ENCODE data around the gene VTI1A.

The VTI1A gene

DNA sequence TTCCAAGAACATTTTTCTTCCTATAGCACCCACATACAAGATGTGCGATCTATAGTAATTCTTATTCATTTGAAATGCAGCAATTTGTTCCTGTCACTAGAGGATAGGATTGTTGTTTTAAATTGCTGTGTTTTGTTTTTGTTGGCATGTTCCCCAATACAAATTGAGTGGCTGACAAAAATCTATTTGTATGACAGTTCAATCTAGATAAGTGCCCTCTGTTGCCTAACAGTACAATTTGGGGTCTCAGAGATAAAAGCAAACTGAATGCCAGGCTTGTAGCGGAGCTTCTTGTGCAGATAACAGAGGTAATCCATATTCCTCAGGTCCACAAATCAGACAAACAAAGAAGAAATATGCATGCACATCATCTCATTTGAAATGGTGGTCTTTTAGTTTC lies 68.8 kb downstream of the VTI1A start:
- no peak for TF ChIP-seq CTCF (conservative IDR thresholded peaks at IDR 0.05; ENCODE audit: low read depth, low read length)

GRCh38 chr10:112517451-112517862 lies 70.4 kb downstream of the VTI1A start:
- no peak for TF ChIP-seq CTCF (conservative IDR thresholded peaks at IDR 0.05; ENCODE audit: low read depth, low read length)
- no peak overlapping the region for H3K4me3 ChIP-seq (ENCODE audit: low read length)
- DNase-seq (ENCODE audit: low read depth), result no peak

More for the DNA sequence above, 68.8 kb downstream of the VTI1A start:
- H3K4me3 ChIP-seq (ENCODE audit: low read length), result no peak overlapping the region
- no peak for DNase-seq (ENCODE audit: low read depth)

- no peak for TF ChIP-seq CTCF (conservative IDR thresholded peaks at IDR 0.05; ENCODE audit: low read depth, low read length)
- H3K4me3 ChIP-seq (ENCODE audit: low read length), result no peak overlapping the region
- no peak for DNase-seq (ENCODE audit: low read depth)
These were observed 72.2 kb downstream of the VTI1A start for GRCh38 chr10:112519133-112519761.

GRCh38 chr10:112520914-112521313 lies 73.9 kb downstream of the VTI1A start:
- no peak for TF ChIP-seq CTCF (conservative IDR thresholded peaks at IDR 0.05; ENCODE audit: low read depth, low read length)
- no peak for DNase-seq (ENCODE audit: low read depth)
- no peak overlapping the region for H3K4me3 ChIP-seq (ENCODE audit: low read length)

- no peak for TF ChIP-seq CTCF (conservative IDR thresholded peaks at IDR 0.05; ENCODE audit: low read depth, low read length)
- DNase-seq (ENCODE audit: low read depth), result no peak
- no peak overlapping the region for H3K4me3 ChIP-seq (ENCODE audit: low read length)
These were observed 77.6 kb downstream of the VTI1A start for GRCh38 chr10:112524641-112525040.

DNA sequence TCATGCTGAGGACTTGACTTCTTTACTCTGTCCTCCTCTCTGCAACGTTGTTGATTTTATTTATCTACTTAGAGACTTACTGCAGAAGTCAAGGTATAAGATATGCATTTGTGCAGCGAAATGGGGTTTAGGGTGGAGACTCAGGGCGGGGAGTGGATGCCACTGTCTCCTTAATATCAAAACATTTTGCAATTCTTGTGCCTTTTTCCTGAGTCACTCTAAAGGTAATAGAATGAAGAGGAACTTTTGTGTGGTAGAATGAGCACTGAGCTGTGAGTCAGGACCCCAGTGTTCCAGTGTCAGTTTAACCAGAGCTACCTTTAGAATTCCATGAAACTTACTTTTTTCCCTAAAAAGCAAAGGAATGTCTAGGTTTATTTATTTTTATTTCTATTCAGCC lies 78.2 kb downstream of the VTI1A start:
- no peak for TF ChIP-seq CTCF (conservative IDR thresholded peaks at IDR 0.05; ENCODE audit: low read depth, low read length)

GRCh38 chr10:112526139-112526538 lies 79.1 kb downstream of the VTI1A start:
- TF ChIP-seq CTCF (conservative IDR thresholded peaks at IDR 0.05; ENCODE audit: low read depth, low read length), result no peak
- no peak overlapping the region for H3K4me3 ChIP-seq (ENCODE audit: low read length)
- DNase-seq (ENCODE audit: low read depth), result no peak

More for the DNA sequence above, 78.2 kb downstream of the VTI1A start:
- H3K4me3 ChIP-seq (ENCODE audit: low read length), result no peak overlapping the region
- no peak for DNase-seq (ENCODE audit: low read depth)
